ENCODE data around the gene SELENOO. TPM values are rescaled to one million over a fixed set of nuclear protein-coding genes. Genes with fewer than 3 reads are reported as not detected.
"Not testable (repeated sequence)": the region's sequence is repeated elsewhere in the genome, so short reads cannot be mapped to it uniquely, and the experiment has no call there.

The SELENOO gene
- polyA plus RNA-seq, 1 experiment, result 6.8 TPM

DNA sequence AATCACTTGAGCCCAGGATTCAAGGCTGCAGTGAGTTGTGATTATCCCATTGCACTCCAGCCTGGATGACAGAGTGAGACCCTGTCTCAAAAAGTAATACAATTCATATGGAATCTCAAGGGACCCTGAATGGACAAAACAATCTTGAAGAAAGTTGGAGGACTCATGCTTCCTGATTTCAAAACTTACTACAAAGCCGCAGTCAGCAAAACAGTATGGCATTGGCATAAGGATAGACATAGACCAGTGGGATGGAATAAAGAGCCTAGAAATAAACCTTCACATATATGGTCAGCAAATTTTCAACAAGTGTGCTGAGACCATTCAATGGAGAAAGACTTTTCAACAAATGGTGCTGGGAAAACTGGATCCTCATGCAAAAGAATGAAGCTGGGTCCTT, 2.5 kb downstream of the SELENOO start:
- CTCF ChIA-PET, result no interaction called here
- TF ChIP-seq, protein P1, sequence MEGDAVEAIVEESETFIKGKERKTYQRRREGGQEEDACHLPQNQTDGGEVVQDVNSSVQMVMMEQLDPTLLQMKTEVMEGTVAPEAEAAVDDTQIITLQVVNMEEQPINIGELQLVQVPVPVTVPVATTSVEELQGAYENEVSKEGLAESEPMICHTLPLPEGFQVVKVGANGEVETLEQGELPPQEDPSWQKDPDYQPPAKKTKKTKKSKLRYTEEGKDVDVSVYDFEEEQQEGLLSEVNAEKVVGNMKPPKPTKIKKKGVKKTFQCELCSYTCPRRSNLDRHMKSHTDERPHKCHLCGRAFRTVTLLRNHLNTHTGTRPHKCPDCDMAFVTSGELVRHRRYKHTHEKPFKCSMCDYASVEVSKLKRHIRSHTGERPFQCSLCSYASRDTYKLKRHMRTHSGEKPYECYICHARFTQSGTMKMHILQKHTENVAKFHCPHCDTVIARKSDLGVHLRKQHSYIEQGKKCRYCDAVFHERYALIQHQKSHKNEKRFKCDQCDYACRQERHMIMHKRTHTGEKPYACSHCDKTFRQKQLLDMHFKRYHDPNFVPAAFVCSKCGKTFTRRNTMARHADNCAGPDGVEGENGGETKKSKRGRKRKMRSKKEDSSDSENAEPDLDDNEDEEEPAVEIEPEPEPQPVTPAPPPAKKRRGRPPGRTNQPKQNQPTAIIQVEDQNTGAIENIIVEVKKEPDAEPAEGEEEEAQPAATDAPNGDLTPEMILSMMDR (IDR thresholded peaks at IDR 0.05; ENCODE audit: low read depth, low read length), result no peak
- no peaks in the 10 kb centered on the region; the same call in 1 of the 2 replicates for H3K9me3 ChIP-seq (ENCODE audit: control insufficient read depth, insufficient read depth, low read length)

DNA sequence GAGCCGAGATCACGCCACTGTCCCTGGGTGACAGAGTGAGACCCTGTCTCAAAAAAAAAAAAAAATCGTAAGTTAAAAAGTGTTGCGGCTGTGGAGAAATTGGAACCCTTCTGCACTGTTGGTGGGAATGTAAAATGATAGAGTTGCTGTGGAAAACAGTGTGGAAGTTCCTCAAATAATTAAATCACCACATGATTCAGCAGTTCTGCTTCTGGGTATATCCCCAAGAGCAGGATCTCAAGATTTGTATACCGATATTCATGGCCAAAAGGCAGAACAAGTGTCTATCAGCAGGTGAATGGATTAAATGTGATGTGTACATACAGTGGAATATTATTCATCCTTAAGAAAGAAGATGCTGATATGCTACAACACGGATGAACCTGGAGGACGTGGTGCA, 3.8 kb downstream of the SELENOO start:
- Histone ChIP-seq H3K4me3 (ENCODE audit: low read depth, low read length) (no peak overlapping the region), H3K27me3 (ENCODE audit: control insufficient read depth, insufficient read depth, low read length) (no peaks in the 10 kb centered on the region), H3K9me3 (ENCODE audit: control insufficient read depth, insufficient read depth, low read length) (no peaks in the 10 kb centered on the region; the same call in 1 of the 2 replicates), H3K27ac (ENCODE audit: low read depth, low read length) (no peak overlapping the region)
- ChIA-PET CTCF (no interaction called here), POLR2A (no interaction called here)
- no peak for DNase-seq (ENCODE audit: low read depth, low spot score)
- TF ChIP-seq, protein P1 (IDR thresholded peaks at IDR 0.05; ENCODE audit: low read depth, low read length), result no peak

More for the DNA sequence above, 2.5 kb downstream of the SELENOO start:
- Histone ChIP-seq H3K27me3 (ENCODE audit: control insufficient read depth, insufficient read depth, low read length) (no peaks in the 10 kb centered on the region), H3K4me3 (ENCODE audit: low read depth, low read length) (no peak overlapping the region), H3K27ac (ENCODE audit: low read depth, low read length) (no peak overlapping the region)
- POLR2A ChIA-PET, result no interaction called here
- no peak for DNase-seq (ENCODE audit: low read depth, low spot score)

DNA sequence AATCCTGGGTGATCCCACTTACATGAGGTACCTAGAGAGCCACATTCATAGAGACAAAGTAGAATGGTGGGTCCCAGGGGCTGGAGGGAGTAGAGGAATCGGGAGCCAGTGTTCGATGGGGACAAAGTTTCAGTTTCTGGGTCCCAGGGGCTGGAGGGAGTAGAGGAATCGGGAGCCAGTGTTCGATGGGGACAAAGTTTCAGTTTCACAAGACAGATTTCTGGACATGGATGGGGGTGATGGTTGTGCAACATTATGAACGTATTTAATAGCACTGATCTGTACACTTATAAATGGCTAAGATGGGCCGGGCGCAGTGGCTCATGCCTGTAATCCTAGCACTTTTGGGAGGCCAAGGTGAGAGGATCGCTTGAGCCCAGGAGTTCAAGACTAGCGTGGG, 4.2 kb downstream of the SELENOO start:
- POLR2A ChIA-PET; DNase-seq (ENCODE audit: low read depth, low spot score); CTCF ChIA-PET: not testable (repeated sequence)

DNA sequence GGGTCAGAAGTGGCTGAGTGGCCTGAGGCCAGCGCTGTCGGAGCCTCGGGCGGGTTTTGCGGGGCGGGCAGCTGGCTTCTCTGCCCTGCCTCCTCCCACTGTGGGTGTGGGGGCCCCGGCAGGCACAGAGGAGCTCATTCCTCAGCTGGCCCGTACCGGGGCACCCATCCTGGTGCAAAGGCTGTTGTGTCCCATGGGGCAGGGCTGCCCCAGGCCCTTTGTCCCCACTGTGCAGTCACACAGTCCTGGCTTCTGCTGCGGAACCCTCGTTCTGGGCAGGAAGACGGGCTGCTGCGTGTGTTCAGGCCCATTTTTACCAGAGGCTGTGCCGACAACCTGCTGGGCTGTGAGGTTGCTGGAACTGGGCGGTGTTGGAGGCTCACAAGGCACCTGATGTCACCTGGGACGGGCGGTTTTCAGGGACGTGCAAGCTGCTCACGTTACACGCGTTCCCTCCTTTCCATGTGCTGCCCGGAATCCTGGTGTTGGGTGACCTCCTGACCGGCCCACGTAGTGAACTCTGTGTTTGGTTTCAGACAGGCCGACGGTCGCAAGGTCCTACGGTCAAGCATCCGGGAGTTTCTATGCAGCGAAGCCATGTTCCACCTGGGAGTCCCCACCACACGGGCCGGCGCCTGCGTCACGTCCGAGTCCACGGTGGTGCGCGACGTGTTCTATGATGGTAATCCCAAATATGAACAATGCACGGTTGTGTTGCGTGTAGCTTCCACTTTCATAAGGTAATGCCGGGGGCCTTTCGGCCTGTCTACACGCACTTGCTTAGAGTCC, 5.2 kb downstream of the SELENOO start:
- Histone ChIP-seq H3K27ac (ENCODE audit: low read depth, low read length) (no peak overlapping the region), H3K9me3 (ENCODE audit: control insufficient read depth, insufficient read depth, low read length) (no peaks in the 10 kb centered on the region; the same call in 1 of the 2 replicates), H3K27me3 (ENCODE audit: control insufficient read depth, insufficient read depth, low read length) (no peaks in the 10 kb centered on the region), H3K4me3 (ENCODE audit: low read depth, low read length) (no peak overlapping the region)
- TF ChIP-seq, protein P1 (IDR thresholded peaks at IDR 0.05; ENCODE audit: low read depth, low read length), result no peak
- ChIA-PET POLR2A (interaction anchor here (0.6 kb wide), 1 partner anchor 222 kb away, joined by 3 read pairs; no protein-coding TSS in a partner anchor), CTCF (no interaction called here)
- DNase-seq (ENCODE audit: low read depth, low spot score), result no peak

More for the DNA sequence above, 4.2 kb downstream of the SELENOO start:
- not testable (repeated sequence) for H3K9me3 ChIP-seq (ENCODE audit: control insufficient read depth, insufficient read depth, low read length); H3K4me3 ChIP-seq (ENCODE audit: low read depth, low read length); H3K27ac ChIP-seq (ENCODE audit: low read depth, low read length); H3K27me3 ChIP-seq (ENCODE audit: control insufficient read depth, insufficient read depth, low read length)

DNA sequence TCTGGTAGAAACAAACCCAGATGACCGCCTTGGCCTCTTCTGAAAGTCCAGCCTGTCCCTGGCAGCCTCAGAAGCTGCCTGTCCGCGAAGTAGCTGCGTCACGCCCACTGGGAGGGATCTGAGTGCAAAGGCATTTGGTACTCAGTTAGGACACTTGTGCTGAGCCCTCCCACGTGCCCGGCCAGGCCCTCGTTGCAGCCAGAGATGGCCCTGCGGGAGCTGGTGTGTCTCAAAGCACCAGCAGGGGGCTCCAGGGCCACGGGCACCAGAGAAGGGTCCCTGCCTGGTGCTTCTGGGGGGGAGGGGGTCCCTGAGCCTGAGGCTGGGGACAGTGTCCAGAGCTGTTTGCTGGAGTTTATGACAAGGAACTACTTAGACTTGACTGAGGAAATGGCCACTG, 5.8 kb downstream of the SELENOO start:
- ChIA-PET CTCF (no interaction called here), POLR2A (no interaction called here)
- H3K27ac ChIP-seq (ENCODE audit: low read depth, low read length), result no peak overlapping the region
- TF ChIP-seq, protein P1 (IDR thresholded peaks at IDR 0.05; ENCODE audit: low read depth, low read length), result peak; percentile 54
- DNase-seq (ENCODE audit: low read depth, low spot score), result no peak
- H3K4me3 ChIP-seq (ENCODE audit: low read depth, low read length), result no peak overlapping the region
- H3K27me3 ChIP-seq (ENCODE audit: control insufficient read depth, insufficient read depth, low read length), result no peaks in the 10 kb centered on the region
- H3K9me3 ChIP-seq (ENCODE audit: control insufficient read depth, insufficient read depth, low read length), result no peaks in the 10 kb centered on the region; the same call in 1 of the 2 replicates

All from AG04450 (cell line).